Measurements from ENCODE around the gene SFXN1.
A peak's percentile ranks its signal among the peaks of the same experiment; 100 is the strongest.

SFXN1 gene

DNA sequence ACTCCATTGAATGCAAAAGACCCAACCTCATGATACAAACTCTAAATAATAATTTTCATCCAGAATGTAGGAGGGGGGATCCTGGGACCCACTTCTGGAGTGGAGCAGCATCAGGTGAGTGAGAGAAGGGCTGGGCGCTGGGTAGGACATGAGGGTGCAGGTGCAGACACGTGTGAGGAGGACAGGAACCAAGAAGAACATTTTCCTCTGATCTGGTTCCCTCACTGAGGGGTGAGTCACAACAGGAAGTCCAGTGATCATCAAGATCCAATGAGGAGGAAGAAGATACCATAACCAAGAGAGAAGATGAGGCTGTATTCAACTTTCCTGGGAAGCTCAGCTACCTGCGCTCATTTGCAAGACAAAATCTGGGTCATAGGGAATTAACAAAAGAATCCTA is 57.4 kb downstream of the SFXN1 start:
- Mint-ChIP-seq H3K9me3 (no peaks in the 10 kb centered on the region), H3K4me3 (no peak overlapping the region), H3K36me3 (peaks cover 30% of the 10 kb centered on the region), H3K4me1 (peaks cover 17% of the 10 kb centered on the region), H3K27ac (no peak overlapping the region)
- no peak for ATAC-seq
- DNase-seq (ENCODE audit: low spot score in 2 of 2): no peak

GRCh38 chr5:175538576-175538975 is 60.2 kb downstream of the SFXN1 start:
- Mint-ChIP-seq H3K4me1 (peaks cover 23% of the 10 kb centered on the region), H3K4me3 (no peak overlapping the region), H3K9me3 (no peaks in the 10 kb centered on the region), H3K27ac (no peak overlapping the region), H3K36me3 (peaks cover 5% of the 10 kb centered on the region)
- ATAC-seq: no peak
- DNase-seq (ENCODE audit: low spot score in 2 of 2): no peak

GRCh38 chr5:175539936-175540335 is 61.6 kb downstream of the SFXN1 start:
- H3K9me3 Mint-ChIP-seq: no peaks in the 10 kb centered on the region
- DNase-seq (ENCODE audit: low spot score in 2 of 2): no peak
- peaks cover 13% of the 10 kb centered on the region for H3K4me1 Mint-ChIP-seq
- H3K36me3 Mint-ChIP-seq: no peaks in the 10 kb centered on the region
- no peak overlapping the region for H3K4me3 Mint-ChIP-seq
- no peak for ATAC-seq
- no peak overlapping the region for H3K27ac Mint-ChIP-seq

DNA sequence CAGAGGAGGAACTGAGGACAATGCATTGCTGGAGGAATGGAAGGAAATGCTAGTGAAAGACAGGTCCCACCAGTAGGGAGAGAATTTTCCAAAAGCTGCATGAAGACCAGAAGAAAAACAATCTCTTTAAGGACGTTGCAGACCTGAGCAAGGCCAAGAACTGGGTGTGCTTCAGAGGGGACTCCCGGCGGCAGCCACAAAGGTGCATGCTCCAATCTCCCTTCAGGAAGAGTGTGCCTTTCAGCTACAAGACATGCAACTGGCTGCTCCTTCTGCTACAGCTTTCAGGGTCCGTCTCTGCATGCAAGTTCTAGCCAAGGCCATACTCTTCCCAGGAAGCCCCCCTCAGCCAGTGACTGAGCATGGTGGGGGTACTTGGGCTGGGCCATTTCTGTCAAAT is 62.9 kb downstream of the SFXN1 start:
- Mint-ChIP-seq H3K9me3 (no peaks in the 10 kb centered on the region), H3K4me1 (peaks cover 13% of the 10 kb centered on the region), H3K36me3 (no peaks in the 10 kb centered on the region), H3K27ac (no peak overlapping the region), H3K4me3 (no peak overlapping the region)
- no peak for ATAC-seq
- no peak for DNase-seq (ENCODE audit: low spot score in 2 of 2)

GRCh38 chr5:175542232-175542965 is 64.0 kb downstream of the SFXN1 start:
- ATAC-seq (peak; percentile 92), DNase-seq (ENCODE audit: low spot score in 2 of 2) (no peak)
- H3K36me3 Mint-ChIP-seq: no peaks in the 10 kb centered on the region
- H3K4me1 Mint-ChIP-seq: peaks cover 13% of the 10 kb centered on the region
- H3K4me3 Mint-ChIP-seq: no peak overlapping the region
- H3K27ac Mint-ChIP-seq: no peak overlapping the region
- no peaks in the 10 kb centered on the region for H3K9me3 Mint-ChIP-seq

DNA sequence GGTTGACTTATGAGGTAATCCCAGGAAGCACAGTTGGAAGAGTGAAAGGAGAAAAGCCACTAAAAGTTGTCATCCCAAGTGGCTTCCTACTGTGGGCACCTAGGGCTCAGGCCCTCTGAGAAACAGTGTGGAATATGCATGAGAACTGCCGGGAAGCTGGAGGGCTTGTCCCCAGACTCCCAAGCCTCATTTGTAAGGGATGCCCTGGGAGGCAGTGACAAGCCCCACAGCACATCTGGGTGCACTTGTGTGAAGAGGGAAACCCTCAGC is 64.5 kb downstream of the SFXN1 start:
- ATAC-seq (no peak), DNase-seq (ENCODE audit: low spot score in 2 of 2) (no peak)
- no peak overlapping the region for H3K27ac Mint-ChIP-seq
- peaks cover 13% of the 10 kb centered on the region for H3K4me1 Mint-ChIP-seq
- no peaks in the 10 kb centered on the region for H3K9me3 Mint-ChIP-seq
- no peak overlapping the region for H3K4me3 Mint-ChIP-seq
- no peaks in the 10 kb centered on the region for H3K36me3 Mint-ChIP-seq

DNA sequence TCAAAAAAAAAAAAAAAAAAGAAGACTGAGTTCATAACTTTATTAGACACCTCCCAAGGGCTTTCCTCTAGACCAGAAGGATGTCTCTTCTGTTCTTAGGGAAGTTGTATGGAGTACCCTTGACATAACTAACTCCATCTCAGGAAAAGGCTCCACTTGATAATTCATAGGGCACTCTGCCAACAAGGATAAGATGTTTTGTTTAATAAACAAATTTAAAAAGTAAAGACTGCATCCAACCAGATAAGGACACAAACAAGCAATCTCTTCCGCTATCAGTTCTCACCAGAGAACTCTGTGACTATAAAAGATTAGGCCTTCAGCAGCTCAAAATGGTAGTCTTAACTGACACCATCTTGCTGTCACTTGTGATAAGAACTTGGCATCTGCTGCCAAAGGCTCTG is 65.8 kb downstream of the SFXN1 start:
- H3K4me3 Mint-ChIP-seq: no peak overlapping the region
- no peak overlapping the region for H3K27ac Mint-ChIP-seq
- H3K4me1 Mint-ChIP-seq: peaks cover 7% of the 10 kb centered on the region
- ATAC-seq (no peak), DNase-seq (ENCODE audit: low spot score in 2 of 2) (no peak)
- no peaks in the 10 kb centered on the region for H3K9me3 Mint-ChIP-seq
- no peaks in the 10 kb centered on the region for H3K36me3 Mint-ChIP-seq

GRCh38 chr5:175544586-175544985 is 66.2 kb downstream of the SFXN1 start:
- Mint-ChIP-seq H3K36me3 (no peaks in the 10 kb centered on the region), H3K4me1 (peaks cover 6% of the 10 kb centered on the region), H3K9me3 (no peaks in the 10 kb centered on the region), H3K4me3 (no peak overlapping the region), H3K27ac (no peak overlapping the region)
- ATAC-seq: no peak
- DNase-seq (ENCODE audit: low spot score in 2 of 2): no peak

DNA sequence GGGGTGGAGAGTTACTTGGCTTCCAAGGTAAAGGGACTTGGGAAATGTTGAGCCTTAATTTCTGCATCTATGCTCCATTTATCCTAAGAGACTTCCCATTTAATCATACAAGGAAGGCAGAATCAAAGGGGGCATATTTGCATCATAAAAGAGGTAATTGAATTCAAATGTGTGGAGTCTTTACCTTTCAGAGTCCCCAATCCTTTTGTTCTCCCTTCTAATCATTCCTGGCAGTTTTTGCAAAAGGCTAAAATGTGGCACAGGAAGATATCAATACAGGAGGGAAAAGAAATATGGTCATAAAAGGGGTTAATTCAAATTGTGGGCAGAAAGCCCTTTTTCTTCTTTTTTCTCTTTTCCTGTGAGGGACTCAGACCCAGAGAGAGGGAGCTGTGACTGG is 69.5 kb downstream of the SFXN1 start:
- H3K4me1 Mint-ChIP-seq: no peaks in the 10 kb centered on the region
- no peak for ATAC-seq
- no peak for DNase-seq (ENCODE audit: low spot score in 2 of 2)
- H3K4me3 Mint-ChIP-seq: no peak overlapping the region
- no peaks in the 10 kb centered on the region for H3K9me3 Mint-ChIP-seq
- H3K27ac Mint-ChIP-seq: no peak overlapping the region
- no peaks in the 10 kb centered on the region for H3K36me3 Mint-ChIP-seq

DNA sequence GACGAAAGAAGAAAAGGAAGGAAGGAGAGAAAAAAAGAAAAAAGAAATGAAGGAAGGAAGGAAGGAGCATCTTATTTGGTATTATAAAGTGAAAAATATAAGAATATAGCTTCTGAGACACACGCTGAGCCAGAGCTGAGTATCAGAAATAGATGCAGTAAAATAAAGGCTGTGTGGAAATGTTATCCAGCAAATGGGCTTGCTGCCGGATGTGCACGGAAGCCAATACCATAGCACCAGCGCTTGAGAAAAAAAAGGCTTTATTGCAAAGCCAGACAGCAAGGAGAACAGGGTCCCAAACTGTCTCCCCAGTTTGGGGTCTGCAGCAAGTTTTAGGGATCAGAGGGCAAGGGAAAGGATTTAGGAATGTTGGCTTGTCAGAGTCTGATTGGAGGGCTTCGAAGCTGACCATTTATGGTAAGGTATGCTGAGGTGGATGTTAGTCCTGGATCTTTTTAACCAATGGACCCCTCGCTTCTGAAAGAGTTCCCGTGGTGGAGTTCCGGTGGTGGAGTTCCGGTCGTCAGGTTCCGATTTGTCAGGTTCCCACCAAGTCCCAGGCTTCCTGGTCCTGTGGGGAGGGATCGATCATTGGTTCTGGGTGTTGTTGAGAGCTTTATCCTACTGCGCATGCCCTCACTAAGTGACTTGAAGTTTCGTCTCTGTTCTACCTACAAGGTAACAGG is 70.4 kb downstream of the SFXN1 start:
- H3K27ac Mint-ChIP-seq: no peak overlapping the region
- ATAC-seq: no peak
- no peaks in the 10 kb centered on the region for H3K4me1 Mint-ChIP-seq
- DNase-seq (ENCODE audit: low spot score in 2 of 2): no peak
- no peaks in the 10 kb centered on the region for H3K9me3 Mint-ChIP-seq
- no peak overlapping the region for H3K4me3 Mint-ChIP-seq
- no peaks in the 10 kb centered on the region for H3K36me3 Mint-ChIP-seq

- Mint-ChIP-seq H3K4me3 (no peak overlapping the region), H3K27ac (no peak overlapping the region), H3K36me3 (no peaks in the 10 kb centered on the region), H3K9me3 (no peaks in the 10 kb centered on the region), H3K4me1 (no peaks in the 10 kb centered on the region)
- DNase-seq (ENCODE audit: low spot score in 2 of 2) (no peak), ATAC-seq (no peak)
Measured at GRCh38 chr5:175550055-175550805, 71.9 kb downstream of the SFXN1 start.

GRCh38 chr5:175551266-175551665 is 72.9 kb downstream of the SFXN1 start:
- H3K4me3 Mint-ChIP-seq: no peak overlapping the region
- no peak overlapping the region for H3K27ac Mint-ChIP-seq
- DNase-seq (ENCODE audit: low spot score in 2 of 2): no peak
- H3K4me1 Mint-ChIP-seq: no peaks in the 10 kb centered on the region
- no peaks in the 10 kb centered on the region for H3K9me3 Mint-ChIP-seq
- ATAC-seq: no peak
- no peaks in the 10 kb centered on the region for H3K36me3 Mint-ChIP-seq

- H3K27ac Mint-ChIP-seq: no peak overlapping the region
- no peaks in the 10 kb centered on the region for H3K4me1 Mint-ChIP-seq
- no peak overlapping the region for H3K4me3 Mint-ChIP-seq
- H3K9me3 Mint-ChIP-seq: no peaks in the 10 kb centered on the region
- no peak for ATAC-seq
- H3K36me3 Mint-ChIP-seq: no peaks in the 10 kb centered on the region
- no peak for DNase-seq (ENCODE audit: low spot score in 2 of 2)
Measured at GRCh38 chr5:175554296-175554695, 75.9 kb downstream of the SFXN1 start.

GRCh38 chr5:175555168-175555785 is 76.9 kb downstream of the SFXN1 start:
- no peak overlapping the region for H3K27ac Mint-ChIP-seq
- no peaks in the 10 kb centered on the region for H3K4me1 Mint-ChIP-seq
- H3K36me3 Mint-ChIP-seq: no peaks in the 10 kb centered on the region
- H3K9me3 Mint-ChIP-seq: no peaks in the 10 kb centered on the region
- H3K4me3 Mint-ChIP-seq: no peak overlapping the region
- DNase-seq (ENCODE audit: low spot score in 2 of 2): no peak
- no peak for ATAC-seq

DNA sequence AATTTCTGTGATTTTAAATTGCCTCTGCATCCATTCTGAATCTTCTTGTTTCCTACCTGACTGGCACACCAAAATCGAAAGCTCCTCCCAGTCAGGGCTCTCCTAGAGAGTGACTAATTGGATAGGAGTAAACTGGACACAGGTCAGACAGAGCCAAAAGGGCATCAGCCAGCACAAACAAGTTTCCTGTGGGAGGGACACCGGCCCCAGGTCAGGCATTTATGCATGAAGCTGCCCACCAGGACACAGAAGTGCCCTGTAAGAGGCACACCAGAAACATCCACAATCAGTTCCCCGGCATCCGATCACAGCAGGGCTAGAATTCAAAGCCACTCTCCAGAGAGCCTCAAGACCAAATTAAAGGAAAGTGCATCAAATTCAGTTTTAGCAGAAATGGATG is 78.4 kb downstream of the SFXN1 start:
- Mint-ChIP-seq H3K36me3 (no peaks in the 10 kb centered on the region), H3K27ac (no peak overlapping the region), H3K4me1 (no peaks in the 10 kb centered on the region), H3K4me3 (no peak overlapping the region), H3K9me3 (no peaks in the 10 kb centered on the region)
- DNase-seq (ENCODE audit: low spot score in 2 of 2) (no peak), ATAC-seq (no peak)

- no peaks in the 10 kb centered on the region for H3K4me1 Mint-ChIP-seq
- no peaks in the 10 kb centered on the region for H3K36me3 Mint-ChIP-seq
- H3K27ac Mint-ChIP-seq: no peak overlapping the region
- ATAC-seq (no peak), DNase-seq (ENCODE audit: low spot score in 2 of 2) (no peak)
- no peak overlapping the region for H3K4me3 Mint-ChIP-seq
- H3K9me3 Mint-ChIP-seq: no peaks in the 10 kb centered on the region
Measured at GRCh38 chr5:175557778-175558177, 79.4 kb downstream of the SFXN1 start.
